GOT3 (cell line): Measurements from ENCODE around the gene NBEA.
"Not testable (repeated sequence)": the region's sequence is repeated elsewhere in the genome, so short reads cannot be mapped to it uniquely, and the experiment has no call there.

Experiments
- DNase-seq: peaks from one replicate; lab custom pipeline; 2025; ENCODE audit warnings: mixed read lengths; lab: John Stamatoyannopoulos, UW

NBEA gene

GRCh38 chr13:35669321-35669720 lies 727.3 kb downstream of the NBEA start:
- no peak for DNase-seq

- DNase-seq = no peak
These were observed 730.5 kb downstream of the NBEA start for GRCh38 chr13:35672611-35673010.

- DNase-seq = no peak
These were observed 733.6 kb downstream of the NBEA start for GRCh38 chr13:35675651-35676050.

GRCh38 chr13:35677863-35678262 lies 735.8 kb downstream of the NBEA start:
- not testable (repeated sequence) for DNase-seq

- no peak for DNase-seq
These were observed 739.6 kb downstream of the NBEA start for GRCh38 chr13:35681685-35682084.

GRCh38 chr13:35684432-35684831 lies 742.4 kb downstream of the NBEA start:
- DNase-seq = no peak

GRCh38 chr13:35687336-35687735 lies 745.3 kb downstream of the NBEA start:
- no peak for DNase-seq

- no peak for DNase-seq
These were observed 748.6 kb downstream of the NBEA start for GRCh38 chr13:35690581-35691207.

- DNase-seq = no peak
These were observed 751.2 kb downstream of the NBEA start for GRCh38 chr13:35693134-35693784.

GRCh38 chr13:35694031-35694430 lies 752.0 kb downstream of the NBEA start:
- DNase-seq = no peak

- no peak for DNase-seq
These were observed 752.7 kb downstream of the NBEA start for GRCh38 chr13:35694549-35695447.

GRCh38 chr13:35695448-35695770 lies 753.3 kb downstream of the NBEA start:
- DNase-seq = no peak

GRCh38 chr13:35697186-35697730 lies 755.2 kb downstream of the NBEA start:
- no peak for DNase-seq

GRCh38 chr13:35698911-35699576 lies 757.0 kb downstream of the NBEA start:
- no peak for DNase-seq

GRCh38 chr13:35699825-35700510 lies 757.9 kb downstream of the NBEA start:
- no peak for DNase-seq

GRCh38 chr13:35700671-35701070 lies 758.6 kb downstream of the NBEA start:
- no peak for DNase-seq

- no peak for DNase-seq
These were observed 760.2 kb downstream of the NBEA start for GRCh38 chr13:35702316-35702715.

GRCh38 chr13:35703061-35703460 lies 761.0 kb downstream of the NBEA start:
- DNase-seq = no peak

- DNase-seq = no peak
These were observed 762.3 kb downstream of the NBEA start for GRCh38 chr13:35704331-35704730.

GRCh38 chr13:35706281-35706680 lies 764.2 kb downstream of the NBEA start:
- no peak for DNase-seq

GRCh38 chr13:35706721-35707120 lies 764.7 kb downstream of the NBEA start:
- no peak for DNase-seq

- DNase-seq = no peak
These were observed 769.8 kb downstream of the NBEA start for GRCh38 chr13:35711909-35712308.
